Immature natural killer cell (primary cell): ENCODE results near the gene CDKN1C. TPM values are rescaled to one million over a fixed set of nuclear protein-coding genes. Genes with fewer than 3 reads are reported as not detected.

Source experiments
- DNase-seq, 3 donors: peaks; one replicate each; pipeline ENCODE4 v3.0.0; 2022; ENCODE audit warnings: mixed read lengths in 1 of 3
- H3K27ac Mint-ChIP-seq, 6 donors: one replicate each; pipeline ENCODE4 v1.8.0; 2020; ENCODE audit warnings: mixed read lengths in 6 of 6, mild to moderate bottlenecking in 5 of 6, inconsistent platforms in 4 of 6, moderate library complexity in 3 of 6
- H3K27me3 Mint-ChIP-seq, 3 donors: one replicate each; pipeline ENCODE4 v1.8.0; 2020 to 2021; ENCODE audit warnings: low read depth in 3 of 3, mild to moderate bottlenecking in 3 of 3, mixed read lengths in 3 of 3, moderate library complexity in 3 of 3, inconsistent platforms in 1 of 3
- H3K36me3 Mint-ChIP-seq, 3 donors: one replicate each; pipeline ENCODE4 v1.8.0; 2020; ENCODE audit warnings: mixed read lengths in 3 of 3, inconsistent platforms in 2 of 3, mild to moderate bottlenecking in 2 of 3
- H3K4me1 Mint-ChIP-seq, 2 donors: one replicate each; pipeline ENCODE4 v1.8.0; 2020; ENCODE audit warnings: inconsistent platforms in 2 of 2, mild to moderate bottlenecking in 2 of 2, mixed read lengths in 2 of 2, moderate library complexity in 1 of 2
- H3K4me3 Mint-ChIP-seq, 5 donors: one replicate each; pipeline ENCODE4 v1.8.0; 2020; ENCODE audit warnings: mild to moderate bottlenecking in 5 of 5, mixed read lengths in 5 of 5, inconsistent platforms in 3 of 5, moderate library complexity in 3 of 5
- H3K9me3 Mint-ChIP-seq, 6 donors: one replicate each; pipeline ENCODE4 v1.8.0; 2020; ENCODE audit warnings: mild to moderate bottlenecking in 6 of 6, mixed read lengths in 6 of 6, inconsistent platforms in 4 of 6, moderate library complexity in 3 of 6
- polyA plus RNA-seq, 3 donors: library from polyadenylated mRNA; unstranded; fragments of 300-500 nt; fragmentation: Illumina TruSeq; gene quantifications; one replicate each; pipeline ENCODE4 v1.2.3, GENCODE V29; 2021

CDKN1C gene
- polyA plus RNA-seq, 3 donors from 2014 or later: 0.24 TPM; not detected in 2

GRCh38 chr11:2927851-2928604 lies 42.5 kb upstream of the CDKN1C start:
- Mint-ChIP-seq H3K36me3 (no peaks in the 10 kb centered on the region), H3K4me3 (peak overlapping the region; percentile 67 to 77 (median 76)), H3K27me3 (peaks cover 11 to 23% (median 13%) of the 10 kb centered on the region in 3 donors), H3K4me1 (peaks cover 21 to 22% of the 10 kb centered on the region in 2 donors), H3K27ac (no peak overlapping the region), H3K9me3 (no peaks in the 10 kb centered on the region)
- no peak for DNase-seq

DNA sequence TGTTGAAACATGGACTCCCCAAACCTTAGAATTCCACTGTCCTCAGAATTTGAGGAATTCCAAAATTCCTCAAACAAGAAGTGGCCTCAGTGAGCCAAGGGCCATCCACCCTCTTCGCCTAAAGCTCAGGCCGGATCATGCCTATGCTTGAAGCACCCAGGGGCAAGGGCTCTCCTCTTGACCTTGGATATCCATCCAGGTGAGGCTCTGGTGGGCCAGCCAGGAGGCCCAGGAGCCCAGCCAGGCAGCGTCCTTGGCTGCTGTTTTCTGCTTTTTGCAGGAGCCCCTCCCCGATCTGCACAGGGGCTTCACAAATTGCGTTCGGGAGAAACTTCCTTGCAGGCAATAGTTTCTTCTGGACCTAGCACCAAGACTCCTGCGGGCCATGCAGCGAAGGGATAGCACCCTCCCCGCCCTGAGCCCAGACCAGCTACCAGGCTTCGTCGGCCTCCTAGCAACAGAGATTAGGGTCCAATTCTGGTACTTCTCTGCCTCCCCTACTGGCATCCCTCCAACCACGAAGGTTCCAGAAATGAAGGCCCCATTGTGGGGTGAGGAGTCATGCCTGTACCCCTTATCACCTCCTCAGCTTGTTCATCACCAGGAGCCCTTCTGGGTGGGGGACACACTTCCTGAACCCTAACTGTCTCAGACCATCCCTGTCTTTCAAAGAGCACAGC lies 41.7 kb upstream of the CDKN1C start:
- no peaks in the 10 kb centered on the region for H3K9me3 Mint-ChIP-seq
- DNase-seq: no peak
- H3K27me3 Mint-ChIP-seq: peaks cover 11 to 21% (median 13%) of the 10 kb centered on the region in 3 donors
- peak overlapping the region in 3 of 5 donors; percentile 67 to 77 (median 76) for H3K4me3 Mint-ChIP-seq
- H3K36me3 Mint-ChIP-seq: no peaks in the 10 kb centered on the region
- peaks cover 20 to 22% of the 10 kb centered on the region in 2 donors for H3K4me1 Mint-ChIP-seq
- no peak overlapping the region for H3K27ac Mint-ChIP-seq

DNA sequence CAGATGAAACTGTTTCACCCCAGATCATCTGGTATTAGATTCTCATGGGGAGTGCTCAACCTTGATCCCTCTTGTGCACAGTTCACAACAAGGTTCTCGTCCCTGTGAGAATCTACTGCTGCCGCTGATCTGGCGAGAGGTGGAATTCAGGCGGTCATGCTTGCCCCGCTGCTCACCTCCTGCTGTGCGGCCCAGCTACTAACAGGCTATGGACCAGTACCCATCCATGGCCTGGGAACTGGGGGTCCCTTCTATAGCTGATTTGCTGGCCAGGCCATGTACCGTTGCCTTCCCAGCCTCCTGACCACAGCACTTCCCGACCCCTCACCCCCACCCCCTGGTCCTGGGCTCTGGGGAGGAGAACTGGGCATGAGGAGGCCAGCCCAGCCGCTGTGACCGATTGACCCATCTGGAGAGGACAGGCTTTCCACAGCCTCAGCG lies 41.1 kb upstream of the CDKN1C start:
- no peak overlapping the region for H3K4me3 Mint-ChIP-seq
- H3K4me1 Mint-ChIP-seq: peaks cover 20 to 22% of the 10 kb centered on the region in 2 donors
- H3K27me3 Mint-ChIP-seq: peaks cover 11 to 21% (median 13%) of the 10 kb centered on the region in 3 donors
- no peak overlapping the region for H3K27ac Mint-ChIP-seq
- H3K9me3 Mint-ChIP-seq: no peaks in the 10 kb centered on the region
- no peak for DNase-seq
- H3K36me3 Mint-ChIP-seq: no peaks in the 10 kb centered on the region

DNA sequence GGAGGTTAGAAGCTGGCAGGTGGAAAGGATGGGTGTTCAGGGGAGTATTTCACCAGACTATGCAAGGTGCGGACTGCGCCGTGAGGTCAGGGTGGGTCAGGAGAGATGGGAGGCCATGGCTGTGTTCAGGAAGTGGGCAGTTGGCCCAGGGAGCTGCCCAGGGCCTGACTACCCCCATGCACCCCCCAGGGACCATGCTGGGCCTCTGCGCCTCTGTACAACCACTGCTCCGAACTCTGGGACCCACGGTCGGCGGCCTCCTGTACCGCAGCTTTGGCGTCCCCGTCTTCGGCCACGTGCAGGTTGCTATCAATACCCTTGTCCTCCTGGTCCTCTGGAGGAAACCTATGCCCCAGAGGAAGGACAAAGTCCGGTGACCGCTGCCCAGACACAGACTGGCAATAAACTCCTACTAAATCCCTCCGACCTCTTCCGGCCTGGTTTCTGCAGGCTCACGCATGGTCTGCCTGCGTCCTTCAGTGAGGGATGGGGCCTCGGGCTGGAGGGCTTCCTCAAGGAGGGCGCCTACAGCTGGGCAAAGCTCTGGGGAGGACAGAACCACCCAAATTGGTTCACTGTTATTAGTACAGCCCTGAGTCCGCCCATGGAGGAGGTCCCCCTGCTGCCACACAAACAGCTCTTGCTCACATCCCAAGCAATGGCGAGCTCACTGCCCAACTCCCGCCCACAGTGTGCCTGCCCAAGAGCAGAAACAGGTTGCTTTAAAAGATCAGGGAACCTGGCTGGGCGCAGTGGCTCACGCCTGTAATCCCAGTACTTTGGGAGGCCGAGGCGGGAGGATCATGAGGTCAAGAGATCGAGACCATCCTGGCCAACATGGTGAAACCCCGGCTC lies 39.5 kb upstream of the CDKN1C start:
- H3K9me3 Mint-ChIP-seq: no peaks in the 10 kb centered on the region
- H3K36me3 Mint-ChIP-seq: no peaks in the 10 kb centered on the region
- H3K27ac Mint-ChIP-seq: no peak overlapping the region
- no peak for DNase-seq
- peaks cover 8 to 18% (median 9%) of the 10 kb centered on the region in 3 donors for H3K27me3 Mint-ChIP-seq
- H3K4me3 Mint-ChIP-seq: no peak overlapping the region
- H3K4me1 Mint-ChIP-seq: peaks cover 15 to 16% of the 10 kb centered on the region in 2 donors

DNA sequence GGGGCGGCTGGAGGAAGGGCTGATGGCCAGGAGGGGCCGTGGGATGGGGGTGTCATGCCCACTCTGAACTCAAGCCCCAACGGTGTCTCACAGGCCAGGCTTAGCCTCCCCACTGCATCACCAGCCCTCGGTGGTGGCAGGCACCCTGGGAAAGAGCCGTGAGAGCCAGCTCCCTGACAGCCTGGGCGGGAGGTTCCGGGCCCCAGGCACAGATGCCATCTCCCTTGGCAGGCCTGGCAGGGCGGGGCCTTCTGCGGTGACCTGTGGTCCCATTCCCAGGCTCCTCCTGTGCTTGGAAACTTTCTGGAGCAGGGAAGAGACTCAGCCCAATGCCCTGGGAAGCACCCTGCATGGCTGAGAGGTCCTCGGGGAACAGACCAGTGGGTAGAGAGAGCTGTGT lies 38.8 kb upstream of the CDKN1C start:
- Mint-ChIP-seq H3K36me3 (no peaks in the 10 kb centered on the region), H3K27me3 (peaks cover 6 to 18% (median 6%) of the 10 kb centered on the region in 3 donors), H3K9me3 (no peaks in the 10 kb centered on the region), H3K4me3 (no peak overlapping the region), H3K4me1 (peaks cover 10 to 13% of the 10 kb centered on the region in 2 donors), H3K27ac (no peak overlapping the region)
- DNase-seq: no peak

GRCh38 chr11:2923446-2924375 lies 38.1 kb upstream of the CDKN1C start:
- peaks cover 5 to 15% (median 6%) of the 10 kb centered on the region in 3 donors for H3K27me3 Mint-ChIP-seq
- no peak overlapping the region for H3K27ac Mint-ChIP-seq
- H3K4me1 Mint-ChIP-seq: peaks cover 10% of the 10 kb centered on the region in 2 donors
- no peaks in the 10 kb centered on the region for H3K9me3 Mint-ChIP-seq
- no peak overlapping the region for H3K4me3 Mint-ChIP-seq
- H3K36me3 Mint-ChIP-seq: no peaks in the 10 kb centered on the region
- no peak for DNase-seq

DNA sequence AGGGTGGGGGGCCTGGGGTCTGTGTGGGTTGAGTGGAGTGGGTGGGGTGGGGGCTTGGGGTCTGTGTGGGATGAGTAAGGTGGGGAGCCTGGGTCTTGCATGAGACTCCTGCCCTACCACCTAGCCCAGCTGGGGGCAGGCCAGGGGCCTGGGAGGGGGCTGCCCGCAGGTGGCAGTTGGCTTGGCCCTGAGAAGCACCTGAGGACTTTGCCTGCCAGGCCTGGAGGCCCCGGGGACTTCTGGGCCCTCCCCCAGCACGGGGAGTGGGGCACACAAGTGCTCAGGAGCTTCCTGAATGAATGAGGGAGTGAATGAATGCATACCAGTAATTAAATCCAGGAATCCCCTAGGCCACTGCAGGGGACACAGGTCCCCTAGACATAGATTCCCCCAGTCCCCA lies 37.1 kb upstream of the CDKN1C start:
- Mint-ChIP-seq H3K4me1 (peaks cover 2% of the 10 kb centered on the region in 2 donors), H3K9me3 (no peaks in the 10 kb centered on the region), H3K27ac (no peak overlapping the region), H3K27me3 (peaks cover 2 to 6% (median 5%) of the 10 kb centered on the region in 3 donors), H3K4me3 (no peak overlapping the region), H3K36me3 (no peaks in the 10 kb centered on the region)
- no peak for DNase-seq

DNA sequence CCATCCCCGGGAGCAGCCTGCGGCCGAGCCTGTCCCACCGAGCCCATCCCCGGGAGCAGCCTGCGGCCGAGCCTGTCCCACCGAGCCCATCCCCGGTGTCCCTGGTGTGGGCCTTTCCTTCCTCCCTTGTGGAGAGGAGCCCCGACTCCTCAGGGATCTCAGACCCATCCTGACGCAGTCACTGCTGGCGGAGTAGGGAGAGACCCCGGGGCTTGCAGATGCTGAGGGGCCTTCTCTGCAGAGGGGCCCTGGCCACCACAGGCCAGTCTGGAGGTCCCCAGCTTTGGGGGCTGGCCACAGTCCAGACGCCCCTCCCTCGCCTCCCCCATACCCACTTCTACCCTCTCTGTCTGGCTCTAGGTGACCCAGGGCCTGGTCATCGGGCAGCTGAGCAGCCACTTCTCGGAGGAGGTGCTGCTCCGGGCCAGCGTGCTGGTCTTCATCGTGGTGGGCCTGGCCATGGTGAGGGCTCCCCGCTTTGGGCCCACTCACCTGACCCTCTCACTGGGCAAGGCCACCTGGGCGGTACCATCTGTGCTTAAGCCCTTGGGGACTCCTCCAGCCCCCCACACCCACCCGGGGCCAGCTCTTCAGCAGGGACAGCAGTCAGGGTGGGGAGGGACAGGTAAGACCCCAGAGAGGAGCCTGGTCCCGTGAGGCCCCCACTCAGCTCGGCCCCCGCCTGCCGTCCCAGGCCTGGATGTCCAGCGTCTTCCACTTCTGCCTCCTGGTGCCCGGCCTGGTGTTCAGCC lies 36.3 kb upstream of the CDKN1C start:
- Mint-ChIP-seq H3K4me3 (no peak overlapping the region), H3K9me3 (no peaks in the 10 kb centered on the region), H3K4me1 (no peaks in the 10 kb centered on the region), H3K36me3 (no peaks in the 10 kb centered on the region), H3K27ac (no peak overlapping the region), H3K27me3 (peaks cover 2 to 5% (median 2%) of the 10 kb centered on the region in 3 donors)
- DNase-seq: no peak

DNA sequence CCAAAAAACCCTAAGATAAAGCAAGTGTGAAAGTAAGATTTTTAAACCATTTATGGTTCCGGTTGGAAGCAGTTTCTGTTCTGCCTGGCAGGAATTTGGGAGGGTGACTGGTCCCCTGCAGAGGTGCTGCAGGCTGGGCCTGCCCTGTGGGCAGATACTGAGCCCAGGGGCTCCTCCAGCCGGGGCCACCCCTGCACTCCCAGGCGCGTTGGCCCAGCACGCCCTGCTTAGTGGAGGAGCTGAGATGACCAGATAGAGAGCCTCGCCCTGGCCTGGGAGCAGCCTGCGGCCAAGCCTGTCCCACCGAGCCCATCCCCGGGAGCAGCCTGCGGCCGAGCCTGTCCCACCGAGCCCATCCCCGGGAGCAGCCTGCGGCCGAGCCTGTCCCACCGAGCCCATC lies 35.7 kb upstream of the CDKN1C start:
- Mint-ChIP-seq H3K27me3 (peaks cover 0 to 3% (median 0%) of the 10 kb centered on the region in 3 donors), H3K4me1 (no peaks in the 10 kb centered on the region), H3K4me3 (no peak overlapping the region), H3K9me3 (no peaks in the 10 kb centered on the region), H3K27ac (no peak overlapping the region), H3K36me3 (no peaks in the 10 kb centered on the region)
- DNase-seq: no peak

GRCh38 chr11:2920343-2920742 lies 34.8 kb upstream of the CDKN1C start:
- no peaks in the 10 kb centered on the region for H3K9me3 Mint-ChIP-seq
- DNase-seq: no peak

DNA sequence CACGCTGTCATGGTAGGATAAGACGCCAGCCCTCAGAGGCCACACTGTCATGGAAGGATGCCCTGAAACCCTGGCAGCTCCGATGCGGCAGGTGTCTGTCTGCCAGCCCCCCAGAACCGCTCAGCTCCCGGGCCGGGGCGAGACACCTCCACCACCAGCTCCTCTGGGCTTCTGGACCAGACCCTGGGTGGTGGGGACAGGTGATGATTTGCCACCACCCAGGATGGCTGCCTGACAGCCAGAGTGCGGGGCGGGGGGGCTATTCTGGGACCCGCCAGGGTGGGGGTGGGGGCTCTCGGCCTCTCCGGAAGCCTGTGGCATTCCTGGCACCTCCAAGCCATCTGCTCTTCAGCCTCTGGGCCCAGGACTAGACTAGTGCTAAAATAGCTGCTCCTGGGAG lies 34.3 kb upstream of the CDKN1C start:
- no peak for DNase-seq
- H3K27me3 Mint-ChIP-seq: peaks cover 0 to 3% (median 0%) of the 10 kb centered on the region in 3 donors
- peaks cover 0 to 1% of the 10 kb centered on the region in 2 donors for H3K4me1 Mint-ChIP-seq
- H3K27ac Mint-ChIP-seq: no peak overlapping the region
- H3K36me3 Mint-ChIP-seq: no peaks in the 10 kb centered on the region
- no peak overlapping the region for H3K4me3 Mint-ChIP-seq
- no peaks in the 10 kb centered on the region for H3K9me3 Mint-ChIP-seq

More at GRCh38 chr11:2920343-2920742, 34.8 kb upstream of the CDKN1C start:
- peaks cover 0 to 3% (median 0%) of the 10 kb centered on the region in 3 donors for H3K27me3 Mint-ChIP-seq
- H3K4me3 Mint-ChIP-seq: no peak overlapping the region
- no peak overlapping the region for H3K27ac Mint-ChIP-seq
- no peaks in the 10 kb centered on the region for H3K4me1 Mint-ChIP-seq
- H3K36me3 Mint-ChIP-seq: no peaks in the 10 kb centered on the region

- Mint-ChIP-seq H3K4me3 (no peak overlapping the region), H3K27ac (no peak overlapping the region), H3K9me3 (no peaks in the 10 kb centered on the region), H3K4me1 (peaks cover 0 to 1% of the 10 kb centered on the region in 2 donors), H3K27me3 (peaks cover 0 to 3% (median 0%) of the 10 kb centered on the region in 3 donors), H3K36me3 (no peaks in the 10 kb centered on the region)
- DNase-seq: no peak
Observed at GRCh38 chr11:2919188-2919587, 33.6 kb upstream of the CDKN1C start.
